HL-60 (cell line): ENCODE data around the gene ENPP4.
"Not testable (repeated sequence)": the region's sequence is repeated elsewhere in the genome, so short reads cannot be mapped to it uniquely, and the experiment has no call there.

Source experiments
- POLR2AphosphoS5 ChIP-seq: IDR thresholded peaks from 2 replicates; pipeline ENCODE4 v1.6.1; 2012; ENCODE audit warnings: low read depth
- SPI1 ChIP-seq: IDR thresholded peaks from 2 replicates; pipeline ENCODE4 v1.6.1; 2012; ENCODE audit warnings: low read depth, mild to moderate bottlenecking, borderline replicate concordance
- TF ChIP-seq, protein P1 (sequence below): IDR thresholded peaks from one replicate; pipeline ENCODE4 v1.5.1; 2011; ENCODE audit warnings: low read length, control low read depth, inconsistent platforms; ENCODE audit not compliant: insufficient read depth

DNA sequence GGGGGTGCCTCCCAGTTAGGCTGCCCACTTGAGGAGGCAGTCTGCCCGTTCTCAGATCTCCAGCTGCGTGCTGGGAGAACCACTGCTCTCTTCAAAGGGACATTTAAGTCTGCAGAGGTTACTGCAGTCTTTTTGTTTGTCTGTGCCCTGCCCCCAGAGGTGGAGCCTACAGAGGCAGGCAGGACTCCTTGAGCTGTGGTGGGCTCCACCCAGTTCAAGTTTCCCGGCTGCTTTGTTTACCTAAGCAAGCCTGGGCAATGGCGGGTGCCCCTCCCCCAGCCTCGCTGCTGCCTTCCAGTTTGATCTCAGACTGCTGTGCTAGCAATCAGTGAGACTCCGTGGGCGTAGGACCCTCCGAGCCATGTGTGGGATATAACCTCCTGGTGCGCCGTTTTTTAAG lies 44.1 kb upstream of the ENPP4 start:
- TF ChIP-seq, protein P1, sequence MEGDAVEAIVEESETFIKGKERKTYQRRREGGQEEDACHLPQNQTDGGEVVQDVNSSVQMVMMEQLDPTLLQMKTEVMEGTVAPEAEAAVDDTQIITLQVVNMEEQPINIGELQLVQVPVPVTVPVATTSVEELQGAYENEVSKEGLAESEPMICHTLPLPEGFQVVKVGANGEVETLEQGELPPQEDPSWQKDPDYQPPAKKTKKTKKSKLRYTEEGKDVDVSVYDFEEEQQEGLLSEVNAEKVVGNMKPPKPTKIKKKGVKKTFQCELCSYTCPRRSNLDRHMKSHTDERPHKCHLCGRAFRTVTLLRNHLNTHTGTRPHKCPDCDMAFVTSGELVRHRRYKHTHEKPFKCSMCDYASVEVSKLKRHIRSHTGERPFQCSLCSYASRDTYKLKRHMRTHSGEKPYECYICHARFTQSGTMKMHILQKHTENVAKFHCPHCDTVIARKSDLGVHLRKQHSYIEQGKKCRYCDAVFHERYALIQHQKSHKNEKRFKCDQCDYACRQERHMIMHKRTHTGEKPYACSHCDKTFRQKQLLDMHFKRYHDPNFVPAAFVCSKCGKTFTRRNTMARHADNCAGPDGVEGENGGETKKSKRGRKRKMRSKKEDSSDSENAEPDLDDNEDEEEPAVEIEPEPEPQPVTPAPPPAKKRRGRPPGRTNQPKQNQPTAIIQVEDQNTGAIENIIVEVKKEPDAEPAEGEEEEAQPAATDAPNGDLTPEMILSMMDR: not testable (repeated sequence)
- not testable (repeated sequence) for TF ChIP-seq SPI1, POLR2AphosphoS5
